ENCODE measurements around the gene ZNF536. TPM values are rescaled to one million over a fixed set of nuclear protein-coding genes. Genes with fewer than 3 reads are reported as not detected.

ZNF536 gene
- total RNA-seq, 4 donors from 2014 or later, result 0.51 to 1.0 (median 0.77) TPM

- no peak overlapping the region for H3K4me3 ChIP-seq (ENCODE audit: low read depth, poor library complexity, severe bottlenecking)
- intact Hi-C loops (cut with DNase I; ENCODE audit: low total_unique reads), result no loop called here
- 77 to 79% methylated on average over 6 of the region's 6 CpGs for WGBS, 2 donors
- TF ChIP-seq POLR2A (IDR thresholded peaks at IDR 0.05), result no peak
- TF ChIP-seq, protein P1, sequence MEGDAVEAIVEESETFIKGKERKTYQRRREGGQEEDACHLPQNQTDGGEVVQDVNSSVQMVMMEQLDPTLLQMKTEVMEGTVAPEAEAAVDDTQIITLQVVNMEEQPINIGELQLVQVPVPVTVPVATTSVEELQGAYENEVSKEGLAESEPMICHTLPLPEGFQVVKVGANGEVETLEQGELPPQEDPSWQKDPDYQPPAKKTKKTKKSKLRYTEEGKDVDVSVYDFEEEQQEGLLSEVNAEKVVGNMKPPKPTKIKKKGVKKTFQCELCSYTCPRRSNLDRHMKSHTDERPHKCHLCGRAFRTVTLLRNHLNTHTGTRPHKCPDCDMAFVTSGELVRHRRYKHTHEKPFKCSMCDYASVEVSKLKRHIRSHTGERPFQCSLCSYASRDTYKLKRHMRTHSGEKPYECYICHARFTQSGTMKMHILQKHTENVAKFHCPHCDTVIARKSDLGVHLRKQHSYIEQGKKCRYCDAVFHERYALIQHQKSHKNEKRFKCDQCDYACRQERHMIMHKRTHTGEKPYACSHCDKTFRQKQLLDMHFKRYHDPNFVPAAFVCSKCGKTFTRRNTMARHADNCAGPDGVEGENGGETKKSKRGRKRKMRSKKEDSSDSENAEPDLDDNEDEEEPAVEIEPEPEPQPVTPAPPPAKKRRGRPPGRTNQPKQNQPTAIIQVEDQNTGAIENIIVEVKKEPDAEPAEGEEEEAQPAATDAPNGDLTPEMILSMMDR (IDR thresholded peaks at IDR 0.05), result no peak
- no peak for DNase-seq (ENCODE audit: low spot score in 2 of 2)
Measured at GRCh38 chr19:30577551-30578105, 205.4 kb downstream of the ZNF536 start.

DNA sequence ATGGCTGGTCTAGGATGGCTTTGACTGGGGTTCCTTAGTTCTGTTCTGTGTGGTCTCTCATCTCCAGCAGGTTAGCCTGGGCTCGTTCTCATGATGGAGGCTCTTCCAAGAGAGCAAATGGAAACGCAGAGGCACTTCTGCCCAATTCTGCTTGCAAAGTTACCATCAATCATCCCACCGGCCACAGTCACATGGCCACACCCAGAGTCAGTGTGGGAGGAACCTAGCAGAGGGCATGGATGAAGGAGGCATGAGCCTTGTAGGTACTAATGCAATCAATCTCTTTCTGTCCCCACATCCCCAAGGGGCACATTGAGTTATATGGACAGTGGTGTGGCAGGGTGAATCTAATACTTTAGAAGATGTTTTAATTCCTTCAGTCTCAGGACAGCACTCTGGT is 207.2 kb downstream of the ZNF536 start:
- 73 to 88% methylated on average over 3 of the region's 3 CpGs for WGBS, 2 donors
- intact Hi-C loops (cut with DNase I; ENCODE audit: low total_unique reads), result no loop called here
- no peak for TF ChIP-seq POLR2A (IDR thresholded peaks at IDR 0.05)
- TF ChIP-seq, protein P1 (IDR thresholded peaks at IDR 0.05), result no peak
- no peak for DNase-seq (ENCODE audit: low spot score in 2 of 2)
- H3K4me3 ChIP-seq (ENCODE audit: low read depth, poor library complexity, severe bottlenecking), result no peak overlapping the region

GRCh38 chr19:30580673-30581072 is 208.5 kb downstream of the ZNF536 start:
- no peak for DNase-seq (ENCODE audit: low spot score in 2 of 2)
- TF ChIP-seq, protein P1 (IDR thresholded peaks at IDR 0.05), result no peak
- no peak for TF ChIP-seq POLR2A (IDR thresholded peaks at IDR 0.05)
- H3K4me3 ChIP-seq (ENCODE audit: low read depth, poor library complexity, severe bottlenecking), result no peak overlapping the region
- intact Hi-C loops (cut with DNase I; ENCODE audit: low total_unique reads), result no loop called here
- WGBS, 2 donors, result 75 to 89% methylated on average over 4 of the region's 4 CpGs

GRCh38 chr19:30584090-30584489 is 211.9 kb downstream of the ZNF536 start:
- WGBS, 2 donors, result 61 to 64% methylated on average over 8 of the region's 8 CpGs

GRCh38 chr19:30587869-30588268 is 215.7 kb downstream of the ZNF536 start:
- TF ChIP-seq, protein P1 (IDR thresholded peaks at IDR 0.05), result no peak
- TF ChIP-seq POLR2A (IDR thresholded peaks at IDR 0.05), result no peak
- WGBS, 2 donors, result 50 to 57% methylated on average over 5 of the region's 5 CpGs
- peak in 1 of 2 donors; percentile 72 for DNase-seq (ENCODE audit: low spot score in 2 of 2)
- H3K4me3 ChIP-seq (ENCODE audit: low read depth, poor library complexity, severe bottlenecking), result no peak overlapping the region
- intact Hi-C loops (cut with DNase I; ENCODE audit: low total_unique reads), result no loop called here

More at GRCh38 chr19:30584090-30584489, 211.9 kb downstream of the ZNF536 start:
- TF ChIP-seq, protein P1 (IDR thresholded peaks at IDR 0.05), result no peak
- no peak for TF ChIP-seq POLR2A (IDR thresholded peaks at IDR 0.05)
- H3K4me3 ChIP-seq (ENCODE audit: low read depth, poor library complexity, severe bottlenecking), result no peak overlapping the region
- intact Hi-C loops (cut with DNase I; ENCODE audit: low total_unique reads), result no loop called here
- no peak for DNase-seq (ENCODE audit: low spot score in 2 of 2)
